G401 (cell line): ENCODE results near the gene APBA3. TPM values are rescaled to one million over a fixed set of nuclear protein-coding genes. Genes with fewer than 3 reads are reported as not detected.

Source experiments
- DNase-seq: peaks from one replicate; pipeline ENCODE4 v3.0.0-alpha.2; 2015; ENCODE audit warnings: low spot score
- in situ Hi-C: cut with HindIII; loops from 2 replicates; pipeline ENCODE4 v1.10.0; 2016; ENCODE audit warnings: low sequenced_read_pairs, mixed read lengths
- total RNA-seq: library from RNA; depleted of rRNA; stranded (reverse); fragments of >200 nt; shearing (Covaris generic); gene quantifications from 2 replicates; pipeline ENCODE4 v1.2.3, GENCODE V29; 2014

The APBA3 gene
- total RNA-seq, 1 experiment from 2014 or later: 18.2 TPM

DNA sequence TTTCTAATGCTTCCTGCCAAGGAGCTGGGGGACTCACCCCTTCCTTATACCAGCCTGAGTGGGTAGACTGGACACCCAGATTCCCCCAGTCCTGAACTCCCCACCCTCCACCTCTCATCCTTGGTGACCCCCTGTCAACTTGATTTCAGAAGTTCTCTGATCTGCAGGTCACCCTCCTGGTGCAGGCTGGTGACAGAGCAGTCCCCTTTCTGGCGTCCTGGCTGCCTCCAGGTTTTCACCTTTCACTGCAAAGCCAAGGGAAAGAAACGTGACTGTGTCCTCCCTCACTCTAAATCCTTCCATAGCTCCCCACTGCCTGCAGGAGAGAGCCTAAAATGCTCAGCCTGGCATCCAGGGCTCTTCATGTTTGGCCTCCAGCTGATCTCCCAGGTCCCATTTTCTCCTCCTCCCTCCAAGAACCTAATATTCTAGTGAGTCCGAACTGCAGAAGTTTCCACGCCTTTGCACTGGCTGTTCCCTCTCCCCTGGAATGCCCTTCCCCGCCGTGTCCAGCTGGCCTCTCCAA, 28.8 kb upstream of the APBA3 start:
- in situ Hi-C loops: no loop called here
- DNase-seq: no peak

DNA sequence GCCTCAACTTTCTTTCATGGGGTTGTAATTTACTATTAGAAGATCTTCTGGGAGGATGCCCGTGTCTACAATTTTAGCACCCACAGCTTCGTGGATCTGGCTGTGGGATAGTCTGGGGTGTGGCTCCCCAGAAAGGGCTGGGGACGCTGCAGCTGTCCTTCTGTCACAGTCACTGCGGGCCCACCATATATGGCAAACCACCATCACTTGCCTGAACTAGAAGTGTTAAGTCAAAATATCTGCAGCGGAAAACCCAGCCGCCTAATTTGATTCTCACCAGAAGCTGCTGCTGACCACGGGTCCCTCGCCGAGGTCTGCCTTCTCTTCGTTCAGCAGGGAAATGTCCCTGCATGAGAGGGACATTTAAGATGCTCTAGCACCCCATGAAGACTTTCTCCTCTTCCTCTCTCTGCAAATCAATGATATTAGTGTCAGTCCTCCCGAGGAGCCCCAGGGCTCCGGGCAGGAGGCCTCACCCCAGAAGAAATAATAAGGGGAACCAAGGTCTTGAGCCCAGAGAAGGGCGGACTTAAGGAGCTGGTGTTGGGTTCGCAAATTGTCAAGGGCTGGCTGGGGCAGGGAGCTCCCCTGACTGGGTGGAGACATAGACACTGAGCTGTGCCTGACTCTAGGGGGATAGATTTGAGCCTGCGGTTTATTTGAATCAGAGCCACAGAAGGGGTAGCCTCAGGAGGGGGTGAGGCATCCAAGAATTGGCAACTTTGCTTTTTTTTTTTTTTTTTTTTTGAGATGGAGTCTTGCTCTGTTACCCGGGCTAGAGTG, 27.7 kb upstream of the APBA3 start:
- DNase-seq: no peak
- in situ Hi-C loops: no loop called here

DNA sequence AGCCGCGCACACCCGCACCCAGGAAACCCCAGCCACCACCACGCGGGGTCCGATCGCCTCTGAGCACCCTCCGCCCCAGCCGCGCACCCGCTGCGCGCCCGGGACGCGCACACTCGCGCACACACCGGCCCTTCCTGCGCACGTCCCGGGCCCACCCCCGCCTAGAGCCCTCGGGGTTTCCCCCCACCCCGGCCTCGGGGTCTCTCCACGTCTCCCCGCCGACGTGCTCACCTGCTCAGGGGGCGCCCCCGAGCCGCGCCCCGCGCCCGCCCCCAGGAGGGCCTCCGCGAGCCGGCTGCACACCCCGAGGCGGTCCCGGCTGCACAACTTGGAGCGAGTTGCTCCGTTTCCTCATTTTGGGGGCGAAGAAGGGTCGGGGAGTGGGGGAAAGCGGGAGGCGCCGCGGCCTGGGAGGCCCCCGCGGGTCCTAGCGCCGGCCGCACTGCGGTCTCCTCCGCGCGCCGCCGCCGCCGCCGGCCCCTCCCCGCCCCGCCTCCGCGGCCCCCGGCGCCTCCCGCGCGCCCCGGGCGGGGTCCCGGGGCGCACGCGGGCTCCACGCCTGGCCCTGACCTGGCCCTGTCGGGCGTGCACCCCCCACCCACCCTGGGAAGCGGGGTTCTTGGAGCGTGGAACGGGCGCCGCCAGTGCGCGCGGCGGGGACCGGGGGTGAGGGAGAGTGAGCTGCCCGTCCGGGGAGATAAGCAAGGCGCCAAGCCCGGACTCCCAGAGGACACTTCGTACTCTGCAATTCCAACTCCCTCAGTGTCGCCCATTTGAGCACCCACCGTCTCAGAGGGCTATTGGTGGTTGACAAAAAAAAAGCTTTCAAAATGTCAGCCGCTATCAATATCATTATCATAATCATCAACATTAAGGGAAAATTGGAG, 24.7 kb upstream of the APBA3 start, which contains the start of gene MATK:
MATK (minus strand) TSS at position 444 of the 887 bp plus-strand sequence. CDS start 1,246 bp downstream, outside the sequence.
- no peak for DNase-seq
- in situ Hi-C loops: no loop called here

DNA sequence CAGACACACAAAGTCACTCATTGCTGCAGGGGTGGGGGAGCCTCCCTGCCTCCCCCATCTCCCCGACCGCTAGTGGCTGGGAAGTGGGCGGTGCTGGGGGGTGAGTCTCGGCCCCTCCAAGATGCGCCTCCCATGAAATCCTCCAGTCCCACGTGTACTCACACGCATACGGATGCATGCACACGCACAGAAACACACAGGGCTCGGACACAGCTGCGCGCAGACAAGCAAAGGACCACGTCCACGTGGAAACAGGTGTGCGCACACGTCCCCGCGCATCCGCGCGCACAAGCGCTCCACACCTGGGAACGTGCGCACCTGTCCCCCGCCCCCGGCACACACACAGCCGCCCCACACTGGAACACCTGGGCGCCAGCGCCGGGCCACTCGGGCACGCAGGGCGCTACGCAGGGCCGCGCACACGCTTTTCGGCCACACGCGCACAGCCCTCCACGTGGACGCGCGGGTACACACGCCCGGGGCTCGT, 24.0 kb upstream of the APBA3 start:
- DNase-seq: no peak
- in situ Hi-C loops: no loop called here

DNA sequence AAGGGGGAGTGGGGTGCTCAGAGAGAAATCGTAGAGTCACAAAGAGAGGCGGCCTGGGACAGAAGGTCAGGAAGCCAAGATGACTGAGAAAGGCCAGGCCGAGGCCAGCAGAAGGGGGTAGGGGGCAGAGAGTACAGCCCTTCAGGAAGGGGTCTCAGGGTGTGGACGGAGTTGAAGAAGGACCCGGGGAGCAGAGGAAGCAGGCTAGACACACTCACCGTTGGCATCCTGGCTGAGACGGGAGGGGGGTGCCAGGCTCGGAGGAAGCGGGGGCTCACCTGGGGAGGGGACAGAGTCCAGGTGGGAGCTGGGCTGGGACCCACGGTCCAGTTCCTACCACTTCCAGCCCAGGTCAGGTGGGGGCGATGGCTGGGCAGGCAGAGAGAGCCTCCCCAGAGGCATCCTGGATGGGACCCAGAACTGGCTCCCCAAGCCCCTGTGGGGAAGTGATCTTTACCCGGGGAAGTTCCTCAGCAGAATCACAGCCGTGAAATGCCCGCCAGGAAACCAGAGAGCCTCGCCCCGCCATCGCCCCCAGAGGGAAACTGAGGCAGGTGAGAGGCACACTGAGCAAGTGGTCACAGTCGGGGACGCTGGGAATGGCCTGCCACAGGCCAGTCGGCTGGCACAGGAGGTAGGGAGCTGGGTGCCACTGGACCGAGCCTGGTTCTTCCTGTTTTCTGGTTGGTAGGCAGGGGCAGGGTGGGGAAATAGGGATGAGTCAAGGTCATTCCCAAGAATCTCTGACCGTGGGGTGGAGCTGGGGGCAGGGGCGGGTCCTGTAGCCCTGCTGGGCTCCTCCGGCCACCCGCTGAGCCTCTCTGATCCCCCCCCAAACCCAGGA, 23.3 kb upstream of the APBA3 start:
- DNase-seq: no peak
- in situ Hi-C loops: no loop called here

DNA sequence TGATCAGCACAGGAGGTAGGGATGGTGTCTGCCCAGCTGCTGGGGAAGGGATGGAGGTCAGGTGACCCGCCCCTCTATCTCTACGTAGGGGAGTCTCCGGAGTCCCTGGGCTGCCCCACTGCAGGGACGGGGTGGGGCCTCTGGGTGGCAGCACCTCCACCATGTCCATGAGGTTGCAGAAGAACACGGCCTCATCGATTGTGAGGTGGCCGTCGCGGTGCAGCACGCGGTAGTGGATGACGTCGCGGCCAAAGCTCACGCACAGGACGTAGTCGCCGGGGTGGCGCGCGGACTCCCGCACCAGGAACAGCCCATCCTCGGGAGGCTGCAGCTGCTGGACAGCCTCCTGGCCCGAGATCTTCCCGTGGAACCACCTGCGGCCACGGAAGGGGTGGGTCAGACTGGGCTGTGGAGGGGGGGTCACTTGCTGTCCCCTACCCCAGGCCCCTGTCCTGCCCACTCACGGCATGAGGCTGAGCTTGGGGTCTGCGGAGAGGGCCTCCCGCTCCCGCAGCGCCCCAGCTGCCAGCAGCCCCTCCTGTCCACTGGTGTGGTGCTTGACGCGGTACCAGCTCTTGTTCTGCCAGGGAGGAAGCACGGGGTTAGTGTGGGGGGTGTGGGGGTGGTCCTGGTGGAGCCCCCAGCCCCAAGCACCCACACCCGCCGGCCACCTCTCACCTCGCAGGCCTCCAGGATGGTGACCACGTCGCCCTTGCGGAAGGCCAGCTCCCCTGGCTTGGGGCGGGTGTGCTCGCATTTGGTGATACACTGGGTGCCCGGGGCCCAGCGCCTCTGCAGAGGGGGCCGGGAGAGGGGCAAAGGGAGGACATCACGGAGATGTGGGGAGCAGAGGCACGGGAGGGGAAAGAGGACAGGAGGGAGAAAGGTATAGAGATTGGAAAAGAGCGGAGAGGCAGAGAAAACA, 22.4 kb upstream of the APBA3 start:
- no peak for DNase-seq
- in situ Hi-C loops: no loop called here

DNA sequence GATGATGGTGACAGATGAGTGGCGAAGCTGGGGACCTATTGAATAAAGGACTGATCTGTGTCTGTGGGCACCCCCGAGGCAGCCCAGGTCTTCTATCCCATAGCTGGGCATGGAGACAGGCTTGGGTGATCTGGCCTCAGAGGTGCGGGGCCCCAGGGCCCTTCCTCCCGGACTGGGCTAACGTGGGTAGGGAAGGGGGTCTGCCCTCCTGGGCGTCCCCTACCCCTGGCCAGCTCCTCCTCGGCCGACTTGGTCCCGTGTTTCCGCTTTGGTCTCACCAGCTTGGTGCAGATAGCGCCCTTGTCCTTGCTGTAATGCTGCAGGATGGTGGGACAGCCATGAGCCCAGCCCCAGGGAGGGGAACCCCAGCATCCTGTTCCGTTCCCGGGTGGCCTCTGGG, 21.4 kb upstream of the APBA3 start:
- in situ Hi-C loops: no loop called here
- no peak for DNase-seq

DNA sequence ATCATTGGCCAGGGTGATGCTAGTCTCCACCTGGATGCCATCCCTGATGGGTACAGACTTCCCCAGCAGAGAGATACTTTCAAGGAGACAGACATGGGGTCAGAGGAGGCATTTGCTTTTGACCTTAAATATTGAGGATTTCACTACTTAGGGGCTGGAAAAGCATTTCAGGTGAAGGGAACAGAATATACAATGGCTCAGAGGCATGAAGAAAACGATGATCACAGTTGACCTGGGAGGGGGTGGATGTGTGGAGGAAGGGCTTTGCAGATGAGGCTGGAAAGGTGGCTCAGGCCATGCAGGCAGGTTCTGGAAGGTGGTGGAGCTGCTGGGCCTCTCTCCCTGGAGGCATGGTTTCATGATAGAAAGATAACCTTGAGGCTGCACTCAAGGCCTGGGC, 20.8 kb upstream of the APBA3 start:
- in situ Hi-C loops: no loop called here
- no peak for DNase-seq

DNA sequence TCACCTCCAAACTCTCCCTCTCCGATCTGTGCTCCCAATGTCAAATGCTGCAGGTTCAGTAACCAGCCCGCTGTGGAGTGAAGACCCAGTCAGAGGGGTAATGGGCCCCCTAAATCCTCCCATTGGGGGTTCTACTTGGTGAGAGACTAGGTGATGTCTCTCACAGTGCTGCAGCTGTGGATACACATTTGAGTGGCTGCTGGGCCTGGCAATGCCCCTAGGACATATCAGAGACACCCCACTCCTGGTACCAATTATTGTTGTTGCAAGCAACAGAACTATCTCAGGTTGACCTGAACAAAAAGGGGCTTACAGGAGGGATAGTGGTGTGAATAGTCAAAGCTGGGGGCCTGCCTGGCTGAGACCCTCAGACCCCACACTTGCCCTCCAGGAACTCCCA, 20.1 kb upstream of the APBA3 start:
- in situ Hi-C loops: no loop called here
- DNase-seq: no peak

DNA sequence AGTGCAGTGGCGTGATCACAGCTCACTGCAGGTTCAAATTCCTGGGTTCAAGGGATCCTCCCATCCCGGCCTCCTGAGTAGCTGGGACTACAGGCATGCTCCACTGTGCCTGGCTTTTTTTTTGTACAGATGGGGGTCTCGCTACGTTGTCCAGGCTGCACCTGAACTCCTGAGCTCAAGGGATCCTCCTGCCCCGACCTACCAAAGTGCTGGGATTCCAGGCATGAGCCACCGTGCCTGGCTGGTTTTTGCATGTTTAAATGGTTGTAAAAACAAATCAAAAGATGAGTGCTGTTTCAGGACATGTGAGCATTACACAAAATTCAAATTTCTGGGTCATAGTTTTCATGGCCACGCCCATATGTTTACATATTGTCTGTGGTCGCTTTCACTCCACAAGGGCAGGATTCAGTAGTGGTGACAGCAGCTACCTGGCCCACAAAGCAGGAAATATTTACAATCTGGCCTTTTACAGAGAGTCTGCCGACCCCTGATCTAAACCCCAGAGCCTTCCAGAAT, 19.4 kb upstream of the APBA3 start:
- DNase-seq: no peak
- in situ Hi-C loops: no loop called here

DNA sequence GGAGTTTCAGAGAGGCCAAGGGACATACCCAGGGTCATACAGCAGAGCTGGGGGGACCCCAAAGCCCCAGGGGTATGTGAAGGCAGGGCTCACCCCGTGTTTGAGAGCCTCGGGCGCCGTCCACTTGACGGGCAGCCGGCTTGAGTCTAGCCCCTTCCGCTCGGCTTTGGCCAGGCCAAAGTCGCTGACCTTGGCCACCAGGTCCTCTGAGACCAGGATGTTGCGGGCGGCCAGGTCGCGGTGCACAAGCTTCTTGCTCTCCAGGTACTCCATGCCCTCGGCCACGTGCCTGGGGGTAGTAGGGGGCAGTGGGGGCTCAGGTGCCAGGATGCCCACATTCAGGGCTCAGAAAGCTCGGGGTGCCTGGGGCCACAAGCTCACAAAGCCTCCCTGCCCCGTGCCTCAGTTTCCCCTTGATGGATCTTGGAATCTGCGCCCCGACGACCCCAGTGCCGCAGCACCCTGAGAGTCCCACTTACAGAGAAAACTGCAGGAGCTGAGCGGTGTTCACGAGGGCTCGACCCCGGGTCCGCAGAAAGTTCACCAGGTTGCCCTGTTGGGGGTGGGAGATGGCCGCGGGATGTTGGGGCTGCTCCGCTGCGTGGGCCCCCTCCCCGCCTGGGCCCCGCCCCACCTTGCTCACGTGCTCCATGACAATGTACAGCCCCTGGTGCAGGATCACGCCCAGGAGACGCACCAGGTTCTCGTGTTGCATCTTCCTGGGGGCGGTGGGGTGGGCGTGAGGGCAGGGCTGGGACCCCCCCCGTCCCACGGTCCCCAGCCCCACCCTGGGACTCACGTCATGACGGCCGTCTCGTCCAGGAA, 17.6 kb upstream of the APBA3 start:
- in situ Hi-C loops: no loop called here
- no peak for DNase-seq

DNA sequence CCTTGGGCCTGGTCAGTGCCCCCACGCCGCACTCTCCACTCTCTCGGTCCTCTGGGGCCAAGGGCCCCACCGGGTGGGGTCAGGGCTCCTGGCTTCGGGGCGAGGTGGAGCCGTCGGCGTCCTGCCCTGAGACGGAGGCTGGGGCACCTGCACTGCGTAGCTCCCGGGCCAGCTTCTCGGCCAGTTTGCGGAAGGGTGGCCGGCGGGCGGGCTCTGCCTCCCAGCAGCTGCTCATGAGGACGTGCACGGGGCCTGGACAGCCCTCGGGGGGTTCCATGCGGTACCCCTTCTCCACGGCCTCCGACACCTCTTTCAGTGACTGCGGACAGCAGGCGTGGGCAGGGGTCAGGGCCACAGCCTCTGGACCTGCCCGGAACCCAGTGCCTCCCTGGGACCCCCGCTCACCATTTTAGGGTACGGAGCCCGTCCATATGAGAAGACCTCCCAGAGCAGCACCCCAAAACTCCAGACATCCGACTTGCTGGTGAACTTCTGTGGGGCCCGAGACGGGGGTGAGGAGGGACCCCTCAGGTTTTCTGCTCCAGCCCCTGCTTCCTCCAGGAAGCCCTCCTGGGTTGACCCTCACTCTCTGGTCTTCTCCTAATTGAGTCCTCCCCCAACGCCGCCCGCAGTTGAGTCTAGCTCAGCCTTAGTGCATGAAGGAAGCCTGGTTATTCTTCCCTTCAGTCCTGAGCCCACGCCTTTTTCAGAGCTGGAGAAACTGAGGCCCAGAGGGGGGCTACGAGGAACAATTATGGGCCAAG, 16.8 kb upstream of the APBA3 start:
- DNase-seq: no peak
- in situ Hi-C loops: no loop called here

DNA sequence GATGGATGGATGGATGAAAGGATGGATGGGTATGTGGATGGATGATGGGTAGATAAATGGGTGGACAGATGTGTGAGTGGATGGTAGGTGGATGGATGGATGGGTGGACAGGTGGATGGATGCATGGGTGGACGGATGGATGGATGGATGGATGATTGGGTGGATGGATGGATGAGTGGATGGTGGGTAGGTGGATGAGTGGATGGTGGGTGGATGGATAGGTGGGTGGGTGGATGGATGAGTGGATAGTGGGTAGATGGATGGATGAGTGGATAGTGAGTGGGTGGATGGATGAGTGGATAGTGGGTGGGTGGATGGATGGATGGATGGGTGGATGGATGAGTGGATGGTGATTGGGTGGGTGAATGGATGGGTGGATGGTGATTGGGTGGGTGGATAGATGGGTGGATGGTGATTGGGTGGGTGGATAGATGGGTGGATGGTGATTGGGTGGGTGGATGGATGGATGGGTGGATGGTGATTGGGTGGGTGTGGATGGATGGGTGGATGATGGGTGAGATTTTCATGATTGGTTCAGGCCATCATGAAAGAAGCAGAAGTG, 15.1 kb upstream of the APBA3 start:
- no peak for DNase-seq
- in situ Hi-C loops: no loop called here

DNA sequence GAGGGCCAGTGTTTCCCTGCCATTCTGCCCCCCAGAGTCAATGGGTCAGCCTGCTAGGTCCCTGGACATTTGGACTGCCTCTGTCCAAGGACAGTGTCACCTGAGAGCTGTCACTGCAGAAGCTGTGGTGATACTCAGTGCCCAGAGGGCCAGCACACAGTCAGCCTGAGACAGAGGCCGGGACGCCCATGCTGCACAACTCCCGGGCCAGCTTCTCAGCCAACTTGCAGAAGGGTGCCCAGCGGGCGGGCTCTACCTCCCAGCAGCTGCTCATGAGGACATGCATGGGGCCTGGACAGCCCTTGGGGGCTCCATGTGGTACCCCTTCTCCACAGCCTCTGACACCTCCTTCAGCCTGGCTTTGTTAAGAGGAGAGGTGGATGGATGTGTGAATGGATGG, 14.3 kb upstream of the APBA3 start:
- in situ Hi-C loops: no loop called here

DNA sequence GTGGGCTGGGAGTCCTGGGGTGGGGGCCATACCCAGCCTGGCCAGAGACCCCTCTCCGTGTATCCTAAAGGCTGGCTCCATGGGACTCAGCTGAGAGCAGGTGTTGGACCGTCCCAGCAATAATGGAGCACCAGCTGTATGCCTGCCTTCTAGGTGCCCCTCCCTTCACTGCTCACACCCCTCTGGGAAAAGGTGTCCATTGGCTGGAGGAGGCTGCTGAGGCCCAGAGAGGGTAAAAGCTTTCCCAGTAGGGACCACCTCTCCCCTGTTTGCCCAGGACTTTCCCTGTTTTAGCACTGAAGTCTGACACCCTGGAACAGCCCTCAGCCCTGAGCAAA, 13.9 kb upstream of the APBA3 start:
- in situ Hi-C loops: no loop called here
- no peak for DNase-seq

More for the DNA sequence above, 14.3 kb upstream of the APBA3 start:
- DNase-seq: no peak

DNA sequence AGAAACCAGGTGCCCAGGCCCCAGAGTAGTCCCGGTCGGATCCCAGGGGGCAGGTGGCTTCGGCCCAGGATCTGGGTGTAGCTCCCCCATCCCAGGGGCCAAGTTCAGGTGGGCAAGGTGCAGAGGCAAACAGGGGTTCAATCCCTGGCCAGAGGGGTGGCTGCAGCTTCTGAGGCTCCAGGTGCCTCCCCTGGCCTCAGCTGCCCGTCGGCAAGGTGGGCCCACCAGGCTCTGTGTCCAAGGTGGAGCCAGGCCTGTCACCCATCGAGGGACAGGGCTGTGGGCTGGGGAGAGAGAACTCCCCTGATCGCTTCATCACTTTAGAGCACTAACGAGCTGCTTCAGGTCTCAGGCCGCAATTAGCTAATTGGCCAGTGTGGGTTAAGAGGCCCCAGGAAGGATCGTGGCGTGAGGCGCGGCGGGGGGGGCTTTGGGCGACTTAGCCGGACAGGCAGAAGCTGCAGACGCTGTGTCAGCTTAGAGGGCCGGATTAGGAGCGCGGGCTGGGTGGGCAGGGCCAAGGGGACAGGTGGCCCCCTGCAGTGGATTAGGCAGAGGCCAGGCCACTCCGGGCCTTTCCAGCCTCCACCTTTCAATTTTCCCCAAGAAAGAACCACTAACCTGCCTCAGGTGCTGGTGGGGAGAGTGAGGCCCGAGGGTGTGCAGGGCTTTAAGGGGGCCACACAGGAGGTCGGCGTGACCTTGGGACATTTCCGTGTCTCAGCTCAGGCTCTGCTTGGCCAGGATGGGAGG, 13.3 kb upstream of the APBA3 start:
- no peak for DNase-seq
- in situ Hi-C loops: no loop called here
